Stomach (tissue), 4 donors: Measurements from ENCODE around the gene ZFP1.

ENCODE experiments used
- EP300 ChIP-seq: sonication (generic); formaldehyde crosslinking; IDR thresholded peaks from one replicate; pipeline ENCODE4 v1.6.1; 2017; ENCODE audit warnings: antibody characterized with exemption
- POLR2A ChIP-seq, 4 donors: fragments of 450-650 bp; IDR thresholded peaks; one replicate each; pipeline ENCODE4 v1.6.1; 2016; ENCODE audit warnings: antibody characterized with exemption in 4 of 4, control low read depth in 2 of 4, mild to moderate bottlenecking in 1 of 4, moderate library complexity in 1 of 4
- POLR2AphosphoS5 ChIP-seq, 3 donors: sonication (generic); formaldehyde crosslinking; IDR thresholded peaks; one replicate each; pipeline ENCODE4 v1.6.1; 2016; ENCODE audit warnings: antibody characterized with exemption in 3 of 3
- TF ChIP-seq, protein P1 (sequence below), 7 experiments: fragments of 450-650 bp in 4 of 7; fragments of 200-600 bp in 3 of 7; sonication (generic) in 3 of 7; IDR thresholded peaks; one replicate each; pipeline ENCODE4 v1.5.1; 2016 to 2019; ENCODE audit warnings: antibody characterized with exemption in 7 of 7, control low read depth in 2 of 7, mild to moderate bottlenecking in 1 of 7

DNA sequence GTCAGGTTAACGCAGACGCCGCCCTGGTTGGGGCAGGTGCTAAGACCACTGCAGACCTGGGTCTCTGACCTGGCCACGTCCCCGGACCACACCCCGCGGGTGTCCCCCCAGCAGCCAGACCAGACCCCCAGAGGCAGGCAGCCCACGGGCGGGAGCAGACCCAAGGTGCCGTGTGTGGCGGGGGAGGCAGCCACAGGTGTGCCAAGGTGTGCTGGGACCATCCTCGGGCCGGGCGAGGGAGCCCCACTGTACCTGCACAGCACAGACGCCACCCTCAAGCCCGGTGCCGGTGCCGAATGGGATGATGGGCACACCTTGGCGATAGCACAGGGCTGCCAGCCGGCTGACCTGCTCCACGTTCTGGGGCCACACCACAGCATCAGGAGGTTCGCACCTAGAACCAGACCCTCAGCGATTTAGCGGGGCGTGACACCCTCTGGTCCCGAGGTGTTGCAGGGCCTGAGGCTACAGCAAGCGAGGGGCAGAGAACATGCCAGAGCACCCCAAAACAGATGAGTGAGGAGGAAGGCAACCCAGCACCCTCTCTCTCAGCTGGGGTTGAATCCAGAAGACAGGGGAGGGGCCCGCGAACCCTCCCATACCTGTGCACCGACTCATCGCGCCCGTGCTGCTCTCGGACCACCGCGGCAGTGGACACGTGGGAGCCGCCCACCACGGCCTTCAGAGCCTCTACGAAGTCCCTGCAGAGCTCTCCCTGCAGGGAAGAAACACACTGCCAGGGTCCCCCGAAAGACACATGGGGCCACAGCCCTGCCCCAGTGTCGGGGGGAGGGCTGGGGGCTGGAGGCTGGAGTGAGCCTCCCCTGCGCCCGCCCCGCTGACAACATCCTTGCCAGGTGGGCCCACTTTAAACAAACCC is 33.1 kb upstream of the ZFP1 start:
- TF ChIP-seq POLR2A (IDR thresholded peaks at IDR 0.05) (no peak), EP300 (no peak), POLR2AphosphoS5 (IDR thresholded peaks at IDR 0.05) (no peak)
- TF ChIP-seq, protein P1, sequence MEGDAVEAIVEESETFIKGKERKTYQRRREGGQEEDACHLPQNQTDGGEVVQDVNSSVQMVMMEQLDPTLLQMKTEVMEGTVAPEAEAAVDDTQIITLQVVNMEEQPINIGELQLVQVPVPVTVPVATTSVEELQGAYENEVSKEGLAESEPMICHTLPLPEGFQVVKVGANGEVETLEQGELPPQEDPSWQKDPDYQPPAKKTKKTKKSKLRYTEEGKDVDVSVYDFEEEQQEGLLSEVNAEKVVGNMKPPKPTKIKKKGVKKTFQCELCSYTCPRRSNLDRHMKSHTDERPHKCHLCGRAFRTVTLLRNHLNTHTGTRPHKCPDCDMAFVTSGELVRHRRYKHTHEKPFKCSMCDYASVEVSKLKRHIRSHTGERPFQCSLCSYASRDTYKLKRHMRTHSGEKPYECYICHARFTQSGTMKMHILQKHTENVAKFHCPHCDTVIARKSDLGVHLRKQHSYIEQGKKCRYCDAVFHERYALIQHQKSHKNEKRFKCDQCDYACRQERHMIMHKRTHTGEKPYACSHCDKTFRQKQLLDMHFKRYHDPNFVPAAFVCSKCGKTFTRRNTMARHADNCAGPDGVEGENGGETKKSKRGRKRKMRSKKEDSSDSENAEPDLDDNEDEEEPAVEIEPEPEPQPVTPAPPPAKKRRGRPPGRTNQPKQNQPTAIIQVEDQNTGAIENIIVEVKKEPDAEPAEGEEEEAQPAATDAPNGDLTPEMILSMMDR (IDR thresholded peaks at IDR 0.05) = no peak
